Measurements from ENCODE around the gene TAPBP.
A peak's percentile ranks its signal among the peaks of the same experiment; 100 is the strongest.

TAPBP gene

DNA sequence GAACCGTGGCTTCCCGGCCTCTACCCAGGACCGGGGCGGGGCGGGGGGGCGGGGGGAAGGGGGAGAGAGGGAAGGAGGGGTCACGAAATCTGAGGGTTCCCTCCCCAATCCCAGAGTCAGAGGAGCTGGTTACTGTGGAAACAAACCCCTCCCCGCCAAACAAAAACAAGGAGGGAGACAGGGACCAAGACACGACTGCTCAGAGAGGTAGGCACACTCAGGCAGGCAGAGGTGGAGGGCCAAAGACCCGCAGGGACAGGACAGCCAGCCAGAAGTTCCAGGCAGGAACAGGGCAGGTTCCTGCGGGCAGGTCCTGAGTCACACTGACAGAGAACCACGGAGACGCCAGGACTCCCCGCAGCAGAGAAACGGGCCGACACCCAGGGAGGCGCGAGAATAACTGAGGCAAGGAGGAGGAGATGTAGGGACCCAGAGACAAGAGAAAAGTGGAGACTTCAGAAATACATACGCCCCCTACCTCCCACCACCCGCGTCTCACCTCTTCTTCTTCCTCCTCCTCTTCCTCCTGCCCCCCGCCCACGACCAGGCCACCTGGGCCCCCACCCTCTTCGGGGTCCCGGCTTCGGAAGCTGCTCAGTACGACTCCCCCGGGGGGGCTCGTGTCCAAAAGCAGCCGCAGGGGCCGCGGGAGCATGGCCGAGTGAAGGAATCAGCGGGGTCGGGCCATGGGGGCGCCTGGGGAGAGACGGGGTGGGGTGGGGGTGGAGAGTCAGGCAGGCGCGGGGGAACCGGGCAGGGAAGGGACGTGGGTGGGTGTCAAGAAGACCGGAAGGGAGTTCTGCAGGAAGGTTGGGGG, 15.7 kb downstream of the TAPBP start:
- Histone ChIP-seq H2AFZ (peak overlapping the region; percentile 89), H3K36me3 (ENCODE audit: control insufficient read depth, insufficient read depth, low read length) (no peaks in the 10 kb centered on the region), H3K4me3 (ENCODE audit: low read depth, low read length) (peak overlapping the region; percentile 92), H3K27ac (peak overlapping the region; percentile 96), H3K4me1 (peaks cover 2% of the 10 kb centered on the region), H3K9ac (peak overlapping the region; percentile 72), H3K79me2 (peaks cover 9% of the 10 kb centered on the region), H3K4me2 (ENCODE audit: low read length) (peak overlapping the region; percentile 99), H3K27me3 (ENCODE audit: control insufficient read depth, insufficient read depth, low read length) (no peaks in the 10 kb centered on the region), H3K9me3 (ENCODE audit: control insufficient read depth, low read length) (no peaks in the 10 kb centered on the region)
- TF ChIP-seq, protein P1, sequence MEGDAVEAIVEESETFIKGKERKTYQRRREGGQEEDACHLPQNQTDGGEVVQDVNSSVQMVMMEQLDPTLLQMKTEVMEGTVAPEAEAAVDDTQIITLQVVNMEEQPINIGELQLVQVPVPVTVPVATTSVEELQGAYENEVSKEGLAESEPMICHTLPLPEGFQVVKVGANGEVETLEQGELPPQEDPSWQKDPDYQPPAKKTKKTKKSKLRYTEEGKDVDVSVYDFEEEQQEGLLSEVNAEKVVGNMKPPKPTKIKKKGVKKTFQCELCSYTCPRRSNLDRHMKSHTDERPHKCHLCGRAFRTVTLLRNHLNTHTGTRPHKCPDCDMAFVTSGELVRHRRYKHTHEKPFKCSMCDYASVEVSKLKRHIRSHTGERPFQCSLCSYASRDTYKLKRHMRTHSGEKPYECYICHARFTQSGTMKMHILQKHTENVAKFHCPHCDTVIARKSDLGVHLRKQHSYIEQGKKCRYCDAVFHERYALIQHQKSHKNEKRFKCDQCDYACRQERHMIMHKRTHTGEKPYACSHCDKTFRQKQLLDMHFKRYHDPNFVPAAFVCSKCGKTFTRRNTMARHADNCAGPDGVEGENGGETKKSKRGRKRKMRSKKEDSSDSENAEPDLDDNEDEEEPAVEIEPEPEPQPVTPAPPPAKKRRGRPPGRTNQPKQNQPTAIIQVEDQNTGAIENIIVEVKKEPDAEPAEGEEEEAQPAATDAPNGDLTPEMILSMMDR (IDR thresholded peaks at IDR 0.05), result no peak

DNA sequence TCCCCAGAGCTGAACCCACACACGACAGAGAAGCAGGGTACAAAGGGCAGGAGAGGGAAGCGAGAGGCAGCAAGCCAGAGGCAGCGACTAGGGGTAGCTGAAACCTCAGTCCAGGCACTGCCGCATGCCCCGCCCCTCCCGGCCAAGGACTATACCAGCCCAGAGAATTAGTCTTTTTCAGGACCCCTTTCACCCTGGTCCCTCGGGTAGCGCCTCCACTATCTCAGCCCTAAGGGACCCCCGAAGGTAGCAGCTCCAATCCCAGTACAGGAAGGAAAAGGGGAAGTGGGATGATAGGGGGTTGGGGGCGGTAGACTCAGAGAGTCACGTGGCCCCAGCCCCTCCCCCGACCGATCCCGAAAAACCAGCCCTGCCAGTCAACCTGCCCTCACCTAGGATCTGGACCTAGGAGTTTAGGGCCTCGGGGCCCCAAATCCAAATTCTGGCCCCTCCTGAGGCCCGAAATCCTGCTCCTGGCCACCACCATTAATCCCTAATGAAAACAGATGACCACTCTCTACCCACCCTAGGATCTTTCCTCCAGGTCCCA, 16.4 kb downstream of the TAPBP start:
- Histone ChIP-seq H3K9ac (no peak overlapping the region), H3K4me3 (ENCODE audit: low read depth, low read length) (peak overlapping the region; percentile 77), H3K4me1 (peaks cover 2% of the 10 kb centered on the region), H3K27me3 (ENCODE audit: control insufficient read depth, insufficient read depth, low read length) (no peaks in the 10 kb centered on the region), H2AFZ (peak overlapping the region; percentile 64), H3K79me2 (peaks cover 9% of the 10 kb centered on the region), H3K9me3 (ENCODE audit: control insufficient read depth, low read length) (no peaks in the 10 kb centered on the region), H3K27ac (peak overlapping the region; percentile 96), H3K36me3 (ENCODE audit: control insufficient read depth, insufficient read depth, low read length) (no peaks in the 10 kb centered on the region), H3K4me2 (ENCODE audit: low read length) (peak overlapping the region; percentile 99)
- TF ChIP-seq, protein P1 (IDR thresholded peaks at IDR 0.05), result no peak

DNA sequence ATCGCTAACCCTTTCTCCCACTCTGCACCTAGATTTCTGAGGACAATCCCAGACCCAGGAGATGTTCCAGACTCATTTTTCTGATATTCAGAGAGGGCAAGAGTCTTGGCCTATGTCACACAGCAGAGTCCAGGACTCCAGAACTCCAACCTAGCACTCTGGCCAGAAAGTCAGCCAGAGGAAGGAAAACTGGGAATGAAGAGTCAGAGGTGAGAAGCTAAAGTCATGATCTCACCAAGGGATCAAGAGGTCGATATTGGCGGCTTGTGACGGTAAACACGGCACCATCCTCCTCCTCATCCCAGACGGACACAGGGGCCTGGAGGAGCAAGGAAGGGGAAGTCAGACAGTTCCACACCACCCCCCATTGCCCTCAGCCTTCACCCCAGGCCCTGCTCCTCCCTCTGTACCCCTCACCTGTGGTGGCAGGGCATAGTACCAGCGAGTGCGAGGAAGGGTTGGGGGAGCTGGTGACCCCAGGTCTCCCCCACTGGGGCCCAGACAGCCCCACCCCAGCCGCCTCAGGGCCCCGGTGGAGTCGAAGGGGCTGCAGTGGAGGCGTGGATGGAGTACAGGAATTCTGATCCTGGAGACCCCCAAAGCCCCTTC, 17.0 kb downstream of the TAPBP start:
- TF ChIP-seq, protein P1 (IDR thresholded peaks at IDR 0.05), result no peak
- Histone ChIP-seq H3K36me3 (ENCODE audit: control insufficient read depth, insufficient read depth, low read length) (no peaks in the 10 kb centered on the region), H3K9ac (no peak overlapping the region), H3K9me3 (ENCODE audit: control insufficient read depth, low read length) (no peaks in the 10 kb centered on the region), H3K4me1 (peaks cover 2% of the 10 kb centered on the region), H3K4me3 (ENCODE audit: low read depth, low read length) (peak overlapping the region; percentile 77), H3K27me3 (ENCODE audit: control insufficient read depth, insufficient read depth, low read length) (no peaks in the 10 kb centered on the region), H3K79me2 (peaks cover 9% of the 10 kb centered on the region), H3K4me2 (ENCODE audit: low read length) (peak overlapping the region; percentile 99), H3K27ac (peak overlapping the region; percentile 96), H2AFZ (no peak overlapping the region)

DNA sequence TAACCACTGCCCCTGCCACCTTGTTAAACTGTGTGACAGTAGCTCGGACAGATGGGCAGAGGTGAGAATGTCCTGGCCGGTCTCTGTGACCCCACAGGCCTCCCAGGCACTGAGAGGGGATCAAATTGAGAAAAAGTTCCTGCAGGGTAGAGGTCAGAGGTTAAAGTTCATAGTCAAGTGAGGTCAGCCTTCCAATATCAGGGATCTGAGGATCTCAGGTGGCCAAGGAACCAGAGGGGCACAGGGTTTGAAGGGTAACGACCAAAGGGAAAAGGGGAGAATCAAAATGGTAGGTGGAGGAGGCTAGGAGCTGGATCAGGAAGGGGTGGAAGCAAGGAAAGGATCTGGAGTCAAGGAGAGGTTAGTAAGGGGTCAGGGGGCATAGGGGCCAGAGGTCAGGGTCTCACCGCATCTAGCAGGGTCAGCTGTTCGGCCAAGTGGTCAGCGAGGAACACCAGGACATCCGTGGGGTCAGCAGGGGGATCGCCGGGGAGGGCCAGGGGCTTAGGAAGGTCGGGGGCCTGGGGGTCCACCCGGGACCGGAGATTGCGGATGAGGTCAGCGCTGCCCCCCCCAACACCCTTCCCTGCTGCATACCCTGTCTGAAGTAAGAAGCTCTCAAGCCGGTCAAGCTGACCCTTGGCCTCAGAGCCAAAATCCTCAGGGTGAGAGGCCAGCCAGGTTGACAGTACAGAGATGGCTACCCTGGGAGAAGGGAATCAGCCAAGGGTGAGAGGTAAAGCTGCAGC, 18.1 kb downstream of the TAPBP start:
- Histone ChIP-seq H3K4me1 (peaks cover 2% of the 10 kb centered on the region), H3K36me3 (ENCODE audit: control insufficient read depth, insufficient read depth, low read length) (no peaks in the 10 kb centered on the region), H2AFZ (no peak overlapping the region), H3K4me2 (ENCODE audit: low read length) (no peak overlapping the region), H3K9me3 (ENCODE audit: control insufficient read depth, low read length) (no peaks in the 10 kb centered on the region), H3K4me3 (ENCODE audit: low read depth, low read length) (no peak overlapping the region), H3K79me2 (peaks cover 5% of the 10 kb centered on the region), H3K9ac (no peak overlapping the region), H3K27ac (no peak overlapping the region), H3K27me3 (ENCODE audit: control insufficient read depth, insufficient read depth, low read length) (no peaks in the 10 kb centered on the region)
- TF ChIP-seq, protein P1 (IDR thresholded peaks at IDR 0.05), result no peak

Measured in parathyroid adenoma (tissue), 2 donors.